Muscle of leg (tissue), 11 donors: Measurements from ENCODE around the gene ZNF440. TPM values are rescaled to one million over a fixed set of nuclear protein-coding genes. Genes with fewer than 3 reads are reported as not detected.
"Not testable (repeated sequence)": the region's sequence is repeated elsewhere in the genome, so short reads cannot be mapped to it uniquely, and the experiment has no call there.

Experiments used
- DNase-seq: peaks from one replicate; pipeline ENCODE4 v3.0.0; 2013
- H3K27ac ChIP-seq: one replicate; pipeline ENCODE4 v1.5.1; 2013; ENCODE audit warnings: mild to moderate bottlenecking, low read length, control low read depth
- H3K27me3 ChIP-seq: one replicate; pipeline ENCODE4 v1.6.1; 2013; ENCODE audit warnings: low read length; ENCODE audit not compliant: control insufficient read depth, insufficient read depth
- H3K36me3 ChIP-seq: one replicate; pipeline ENCODE4 v1.6.1; 2013; ENCODE audit warnings: low read length; ENCODE audit not compliant: control insufficient read depth, insufficient read depth
- H3K4me1 ChIP-seq: one replicate; pipeline ENCODE4 v1.6.1; 2013; ENCODE audit warnings: low read length; ENCODE audit not compliant: control insufficient read depth, insufficient read depth
- H3K4me3 ChIP-seq: one replicate; pipeline ENCODE4 v1.5.1; 2013; ENCODE audit warnings: low read length, control low read depth
- H3K9me3 ChIP-seq: replicated peaks from 2 replicates; pipeline ENCODE4 v1.6.1; 2013; ENCODE audit warnings: low read depth, low read length; ENCODE audit not compliant: control insufficient read depth
- WGBS: methylation state at CpG from one replicate; pipeline ENCODE4 v1.1.5; 2013; ENCODE audit warnings: missing lambda C conversion rate; ENCODE audit not compliant: insufficient coverage; 5-methylcytosine and 5-hydroxymethylcytosine counted together
- polyA plus RNA-seq, 8 donors: library from polyadenylated mRNA; unstranded; fragments of 120-200 nt; gene quantifications; one replicate each; pipeline versions ENCODE4 v1.2.1 to v1.2.3, GENCODE V29; 2013; ENCODE audit warnings: inconsistent platforms in 1 of 8, low replicate concordance in 1 of 8; ENCODE audit not compliant: insufficient read length in 8 of 8, insufficient read depth in 1 of 8
- total RNA-seq: library from RNA; stranded (reverse); fragments of 120-200 nt; gene quantifications from one replicate; pipeline ENCODE4 v1.2.4, GENCODE V29; 2013

ZNF440 gene
- total and polyA plus RNA-seq, 9 donors: 3.0 to 7.0 (median 5.3) TPM

GRCh38 chr19:11850289-11850688, 36.2 kb downstream of the ZNF440 start:
- DNase-seq, H3K27me3 ChIP-seq, H3K4me3 ChIP-seq, H3K27ac ChIP-seq, H3K9me3 ChIP-seq, H3K36me3 ChIP-seq: not testable (repeated sequence)
- 67% methylated on average over 2 of the region's 4 CpGs for WGBS
- peaks cover 12% of the 10 kb centered on the region for H3K4me1 ChIP-seq

GRCh38 chr19:11853358-11853757, 39.3 kb downstream of the ZNF440 start:
- H3K9me3 ChIP-seq: peaks cover 23% of the 10 kb centered on the region
- no peak overlapping the region for H3K4me3 ChIP-seq
- DNase-seq: no peak
- H3K4me1 ChIP-seq: peaks cover 7% of the 10 kb centered on the region
- H3K27ac ChIP-seq: no peak overlapping the region
- 100% methylated on average over 1 of the region's 3 CpGs for WGBS
- no peaks in the 10 kb centered on the region for H3K36me3 ChIP-seq
- H3K27me3 ChIP-seq: no peaks in the 10 kb centered on the region

GRCh38 chr19:11856596-11857250, 42.6 kb downstream of the ZNF440 start:
- no peaks in the 10 kb centered on the region for H3K4me1 ChIP-seq
- no peak for DNase-seq
- no peak overlapping the region for H3K4me3 ChIP-seq
- no peak overlapping the region for H3K27ac ChIP-seq
- WGBS: 88% methylated on average over 7 of the region's 12 CpGs
- H3K9me3 ChIP-seq: peaks cover 47% of the 10 kb centered on the region
- H3K36me3 ChIP-seq: no peaks in the 10 kb centered on the region
- no peaks in the 10 kb centered on the region for H3K27me3 ChIP-seq

- Histone ChIP-seq H3K4me3 (no peak overlapping the region), H3K36me3 (no peaks in the 10 kb centered on the region), H3K27me3 (no peaks in the 10 kb centered on the region), H3K9me3 (peaks cover 59% of the 10 kb centered on the region), H3K4me1 (no peaks in the 10 kb centered on the region), H3K27ac (no peak overlapping the region)
- 100% methylated on average over 6 of the region's 7 CpGs for WGBS
- DNase-seq: no peak
These were observed 46.6 kb downstream of the ZNF440 start for GRCh38 chr19:11860721-11861120.

GRCh38 chr19:11861301-11861700, 47.2 kb downstream of the ZNF440 start:
- no peak overlapping the region for H3K4me3 ChIP-seq
- WGBS: no CpG with 5 or more reads among the region's 2 CpGs
- peaks cover 60% of the 10 kb centered on the region for H3K9me3 ChIP-seq

GRCh38 chr19:11867766-11868165, 53.7 kb downstream of the ZNF440 start:
- WGBS: no CpG with 5 or more reads among the region's 4 CpGs
- DNase-seq, H3K27me3 ChIP-seq, H3K27ac ChIP-seq, H3K4me3 ChIP-seq, H3K4me1 ChIP-seq: not testable (repeated sequence)
- peaks cover 60% of the 10 kb centered on the region for H3K9me3 ChIP-seq
- peaks cover 23% of the 10 kb centered on the region for H3K36me3 ChIP-seq

More at GRCh38 chr19:11861301-11861700, 47.2 kb downstream of the ZNF440 start:
- Histone ChIP-seq H3K27me3 (no peaks in the 10 kb centered on the region), H3K4me1 (no peaks in the 10 kb centered on the region), H3K36me3 (peaks cover 4% of the 10 kb centered on the region), H3K27ac (no peak overlapping the region)
- DNase-seq: no peak

- WGBS: 93% methylated on average over 4 of the region's 8 CpGs
- Histone ChIP-seq H3K27me3 (no peaks in the 10 kb centered on the region), H3K36me3 (peaks cover 23% of the 10 kb centered on the region), H3K9me3 (peaks cover 58% of the 10 kb centered on the region), H3K27ac (no peak overlapping the region), H3K4me1 (no peaks in the 10 kb centered on the region), H3K4me3 (no peak overlapping the region)
- no peak for DNase-seq
These were observed 54.1 kb downstream of the ZNF440 start for GRCh38 chr19:11868188-11868587.

- DNase-seq: no peak
- 100% methylated on average over 8 of the region's 9 CpGs for WGBS
- peaks cover 36% of the 10 kb centered on the region for H3K9me3 ChIP-seq
- H3K4me1 ChIP-seq: no peaks in the 10 kb centered on the region
- no peak overlapping the region for H3K27ac ChIP-seq
- peaks cover 11% of the 10 kb centered on the region for H3K36me3 ChIP-seq
- no peak overlapping the region for H3K4me3 ChIP-seq
- H3K27me3 ChIP-seq: no peaks in the 10 kb centered on the region
These were observed 58.6 kb downstream of the ZNF440 start for GRCh38 chr19:11872624-11873023.

GRCh38 chr19:11873762-11874161, 59.7 kb downstream of the ZNF440 start:
- H3K9me3 ChIP-seq: peaks cover 25% of the 10 kb centered on the region
- H3K27me3 ChIP-seq: no peaks in the 10 kb centered on the region
- no CpG with 5 or more reads among the region's 1 CpG for WGBS
- H3K4me1 ChIP-seq: no peaks in the 10 kb centered on the region
- no peak overlapping the region for H3K27ac ChIP-seq
- DNase-seq: no peak
- H3K36me3 ChIP-seq: peaks cover 2% of the 10 kb centered on the region
- no peak overlapping the region for H3K4me3 ChIP-seq

GRCh38 chr19:11879687-11880266, 65.7 kb downstream of the ZNF440 start:
- not testable (repeated sequence) for H3K27me3 ChIP-seq, H3K4me3 ChIP-seq, H3K4me1 ChIP-seq, DNase-seq, H3K36me3 ChIP-seq, H3K27ac ChIP-seq, H3K9me3 ChIP-seq
- 82% methylated on average over 12 of the region's 16 CpGs for WGBS
